Measurements from ENCODE around the gene PCDHGC3.

The PCDHGC3 gene

DNA sequence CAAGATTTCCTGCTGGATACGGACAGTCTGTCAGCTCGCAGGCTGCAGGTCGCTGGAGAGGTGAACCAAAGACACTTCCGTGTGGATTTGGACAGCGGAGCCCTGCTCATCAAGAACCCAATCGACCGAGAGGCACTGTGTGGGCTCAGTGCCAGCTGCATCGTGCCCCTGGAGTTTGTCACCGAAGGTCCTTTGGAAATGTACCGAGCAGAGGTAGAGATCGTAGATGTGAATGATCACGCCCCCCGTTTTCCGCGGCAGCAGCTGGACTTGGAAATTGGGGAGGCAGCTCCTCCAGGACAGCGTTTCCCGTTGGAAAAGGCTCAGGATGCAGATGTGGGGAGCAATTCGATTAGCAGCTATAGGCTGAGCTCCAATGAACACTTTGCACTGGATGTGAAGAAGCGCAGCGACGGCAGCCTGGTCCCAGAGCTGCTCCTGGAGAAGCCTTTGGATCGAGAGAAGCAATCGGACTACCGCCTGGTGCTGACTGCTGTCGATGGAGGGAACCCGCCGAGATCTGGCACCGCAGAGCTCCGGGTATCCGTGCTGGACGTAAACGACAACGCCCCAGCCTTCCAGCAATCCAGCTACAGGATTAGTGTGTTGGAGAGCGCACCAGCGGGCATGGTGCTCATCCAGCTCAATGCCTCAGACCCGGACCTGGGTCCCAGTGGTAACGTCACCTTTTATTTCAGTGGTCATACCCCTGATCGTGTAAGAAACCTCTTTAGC is 9.7 kb downstream of the PCDHGC3 start:
- DNase-seq = no peak

DNA sequence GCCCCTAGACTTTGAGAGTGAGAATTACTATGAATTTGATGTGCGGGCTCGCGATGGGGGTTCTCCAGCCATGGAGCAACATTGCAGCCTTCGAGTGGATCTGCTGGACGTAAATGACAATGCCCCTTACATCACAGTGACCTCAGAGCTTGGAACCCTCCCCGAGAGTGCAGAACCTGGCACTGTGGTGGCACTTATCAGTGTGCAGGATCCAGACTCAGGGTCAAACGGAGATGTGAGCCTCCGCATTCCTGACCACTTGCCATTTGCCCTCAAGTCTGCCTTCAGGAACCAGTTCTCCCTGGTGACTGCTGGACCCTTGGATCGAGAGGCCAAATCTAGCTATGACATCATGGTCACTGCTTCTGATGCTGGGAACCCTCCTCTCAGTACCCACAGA is 10.3 kb downstream of the PCDHGC3 start:
- no peak for DNase-seq

DNA sequence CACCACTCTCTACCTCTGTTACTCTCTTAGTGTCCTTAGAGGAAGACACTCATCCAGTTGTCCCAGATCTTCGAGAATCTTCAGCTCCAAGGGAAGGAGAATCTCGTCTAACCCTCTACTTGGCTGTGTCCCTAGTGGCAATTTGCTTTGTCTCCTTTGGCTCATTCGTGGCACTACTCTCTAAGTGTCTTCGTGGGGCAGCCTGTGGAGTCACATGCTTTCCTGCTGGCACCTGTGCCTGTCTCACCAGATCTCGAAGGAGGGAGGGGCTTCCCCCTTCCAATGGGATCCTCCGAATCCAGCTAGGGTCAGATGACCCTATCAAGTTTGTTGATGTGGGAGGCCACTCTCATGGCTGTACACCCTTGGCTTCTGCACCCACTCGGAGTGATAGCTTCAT is 11.4 kb downstream of the PCDHGC3 start:
- no peak for DNase-seq

GRCh38 chr5:141488591-141489561 is 13.1 kb downstream of the PCDHGC3 start, which contains the start of gene PCDHGC5:
PCDHGC5 (plus strand) TSS chr5:141489081; CDS start chr5:141489241, 160 bp downstream.
- no peak for DNase-seq

DNA sequence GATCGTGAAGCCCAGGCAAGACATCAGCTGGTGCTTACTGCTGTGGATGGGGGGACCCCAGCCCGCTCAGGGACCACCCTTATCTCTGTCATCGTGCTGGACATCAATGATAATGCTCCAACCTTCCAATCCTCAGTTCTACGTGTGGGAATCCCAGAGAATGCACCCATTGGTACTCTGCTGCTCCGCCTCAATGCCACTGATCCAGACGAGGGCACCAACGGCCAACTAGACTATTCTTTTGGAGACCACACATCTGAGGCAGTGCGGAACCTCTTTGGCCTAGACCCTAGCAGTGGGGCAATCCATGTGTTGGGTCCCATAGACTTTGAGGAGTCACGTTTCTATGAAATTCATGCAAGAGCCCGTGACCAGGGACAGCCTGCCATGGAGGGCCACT is 14.1 kb downstream of the PCDHGC3 start:
- no peak for DNase-seq

GRCh38 chr5:141490271-141490670 is 14.5 kb downstream of the PCDHGC3 start:
- DNase-seq = no peak

- DNase-seq = no peak
These were observed 15.0 kb downstream of the PCDHGC3 start for GRCh38 chr5:141490771-141491170.

- DNase-seq = no peak
These were observed 15.8 kb downstream of the PCDHGC3 start for GRCh38 chr5:141491323-141492167.

- DNase-seq = peak; percentile 39
These were observed 16.6 kb downstream of the PCDHGC3 start for GRCh38 chr5:141492168-141492885.

DNA sequence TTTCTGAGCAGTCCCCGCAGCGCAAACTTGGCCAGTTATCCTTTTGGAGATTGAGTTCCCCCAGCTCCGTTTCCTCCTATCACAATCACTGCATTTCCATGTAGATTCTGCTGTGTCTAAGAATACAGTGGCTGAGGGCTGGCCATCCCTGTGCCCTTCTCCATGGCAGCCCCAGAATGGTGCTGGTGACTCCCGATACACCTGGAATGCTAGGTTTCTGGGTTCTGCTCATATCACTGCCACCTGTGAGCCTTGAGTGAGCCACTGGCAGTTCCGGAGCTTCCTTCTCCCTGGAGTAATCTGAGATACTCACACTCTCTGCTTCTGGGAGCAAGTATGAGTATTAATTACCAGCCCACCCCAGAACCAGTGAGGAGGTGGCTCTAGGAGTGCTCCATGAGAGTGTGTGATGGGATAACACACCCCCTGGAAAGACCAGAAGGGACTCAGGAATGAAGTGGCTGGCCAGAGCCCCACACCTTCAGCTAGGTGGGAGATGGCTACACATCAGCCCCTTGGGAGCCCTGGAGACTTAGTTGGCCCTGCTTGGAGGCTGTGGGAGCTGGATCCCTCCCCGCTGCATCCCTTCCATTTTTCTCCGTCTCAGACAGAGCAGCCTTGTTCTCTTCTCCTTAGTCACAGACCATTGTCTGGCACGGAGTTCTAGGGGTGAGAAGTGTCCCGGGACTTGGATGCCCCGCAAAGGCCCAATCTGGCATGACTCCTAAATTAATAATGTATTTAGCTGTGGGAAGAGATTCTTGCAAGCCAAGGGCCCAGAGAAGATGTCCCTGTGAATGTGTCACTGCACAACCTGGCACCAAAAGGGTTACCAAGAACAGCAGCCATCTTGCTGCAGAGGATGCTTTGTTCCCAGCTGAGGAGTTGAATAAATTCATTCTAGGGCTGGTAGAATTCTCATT is 18.0 kb downstream of the PCDHGC3 start:
- no peak for DNase-seq

- no peak for DNase-seq
These were observed 19.1 kb downstream of the PCDHGC3 start for GRCh38 chr5:141494761-141495452.

DNA sequence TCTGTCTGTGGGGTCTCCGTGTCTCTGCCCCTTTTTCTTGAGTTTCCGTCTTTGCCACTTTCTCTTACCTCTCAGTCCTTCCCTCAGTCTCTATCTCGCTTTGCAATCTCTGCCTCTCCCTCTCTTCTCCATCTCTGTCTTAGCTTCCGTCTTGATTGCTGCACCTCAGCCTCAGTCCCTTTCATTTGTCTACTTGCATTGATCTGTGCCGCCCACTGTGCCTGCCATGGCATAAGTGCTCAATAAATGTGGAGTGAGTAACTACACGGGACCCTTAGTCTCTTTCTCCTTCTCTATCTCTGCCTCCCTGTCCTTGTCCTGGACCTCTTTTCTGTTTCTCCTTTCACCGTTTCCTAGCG is 19.7 kb downstream of the PCDHGC3 start:
- no peak for DNase-seq

GRCh38 chr5:141496038-141496437 is 20.3 kb downstream of the PCDHGC3 start:
- DNase-seq = no peak

DNA sequence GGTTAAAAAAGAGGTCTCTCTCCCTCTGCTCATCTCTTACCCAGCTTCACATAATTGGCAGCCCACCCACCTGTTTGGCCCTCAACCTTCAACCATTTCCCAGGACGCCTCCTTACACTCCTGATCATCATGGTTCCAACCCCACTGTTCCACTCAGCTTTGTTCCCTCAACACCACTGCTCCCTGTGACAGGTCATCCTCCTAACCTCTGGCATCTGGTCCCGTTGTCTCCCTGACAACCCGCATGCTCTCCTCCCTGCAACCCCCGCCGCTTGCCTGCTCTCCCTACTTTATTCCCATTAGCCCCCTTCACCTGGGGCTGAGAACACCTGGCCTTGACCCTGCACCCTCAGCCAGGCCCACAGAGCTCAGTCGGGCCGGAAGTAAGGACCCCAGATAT is 26.0 kb downstream of the PCDHGC3 start:
- no peak for DNase-seq

- DNase-seq = no peak
These were observed 27.9 kb downstream of the PCDHGC3 start for GRCh38 chr5:141503681-141504080.

DNA sequence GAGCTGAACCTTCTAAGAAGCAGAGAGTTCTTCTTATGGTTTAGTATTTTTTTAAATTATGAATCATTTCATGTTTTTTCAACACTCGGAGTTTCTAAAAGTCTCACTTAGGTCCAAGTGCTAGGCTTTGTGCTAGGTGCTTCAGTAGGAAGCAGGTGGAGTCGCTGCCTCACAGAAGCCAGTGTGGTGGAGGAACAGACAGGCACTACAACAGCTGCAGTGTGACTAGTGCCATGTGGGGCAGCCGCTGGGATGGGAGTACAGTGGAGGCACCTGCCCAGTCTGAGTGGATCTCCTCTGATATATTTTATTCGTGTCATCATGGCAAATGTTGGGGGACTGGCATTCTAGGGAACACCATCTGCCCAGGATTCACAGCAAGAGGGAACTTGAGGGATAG is 28.4 kb downstream of the PCDHGC3 start:
- no peak for DNase-seq

DNA sequence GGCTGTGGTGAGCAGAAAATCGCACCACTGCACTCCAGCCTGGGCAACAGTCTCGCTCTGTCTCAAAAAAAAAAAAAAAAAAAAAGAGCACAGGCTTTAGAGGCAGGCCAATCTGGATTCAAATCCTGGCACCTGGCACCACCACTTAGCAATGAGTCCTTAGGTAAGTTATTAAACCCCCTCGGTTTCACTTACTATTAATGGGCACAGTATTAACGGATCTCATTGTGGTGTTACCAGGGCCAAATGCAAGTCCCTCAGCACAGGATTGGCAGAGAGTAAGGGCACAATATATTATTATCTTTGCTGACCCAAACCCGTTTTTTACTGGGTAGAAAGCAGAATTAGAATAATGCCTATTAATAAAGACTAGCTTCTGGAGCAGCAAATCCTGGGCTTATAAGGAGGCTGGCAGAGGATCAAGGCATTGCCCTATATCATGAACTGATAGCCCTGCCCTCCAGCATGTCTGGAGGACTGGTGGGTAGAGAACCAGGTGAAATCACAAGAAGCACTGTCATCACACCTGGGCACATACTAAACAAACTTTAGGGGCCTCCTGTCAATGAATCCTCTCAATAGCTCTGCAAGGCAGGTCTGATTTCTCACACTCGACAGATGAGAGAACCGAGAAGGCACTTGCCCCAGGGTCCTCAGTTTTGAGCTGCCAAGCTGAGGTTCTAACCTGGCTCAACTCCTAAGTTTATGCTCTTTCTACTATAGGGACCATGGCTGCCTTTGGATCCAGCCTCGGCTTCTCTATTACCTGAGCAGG is 30.8 kb downstream of the PCDHGC3 start:
- no peak for DNase-seq

GRCh38 chr5:141507387-141508091 is 31.8 kb downstream of the PCDHGC3 start:
- DNase-seq = no peak

GRCh38 chr5:141508440-141508797 is 32.7 kb downstream of the PCDHGC3 start:
- DNase-seq = no peak

Data from stimulated activated CD4-positive, alpha-beta T cell treated with anti-CD3 and anti-CD28 coated beads, Interleukin-4, amount 100 ng/mL, for 1 hour (primary cell).